Measurements from ENCODE around the gene GOLGA8B.
"Not testable (repeated sequence)": the region's sequence is repeated elsewhere in the genome, so short reads cannot be mapped to it uniquely, and the experiment has no call there.

The GOLGA8B gene

DNA sequence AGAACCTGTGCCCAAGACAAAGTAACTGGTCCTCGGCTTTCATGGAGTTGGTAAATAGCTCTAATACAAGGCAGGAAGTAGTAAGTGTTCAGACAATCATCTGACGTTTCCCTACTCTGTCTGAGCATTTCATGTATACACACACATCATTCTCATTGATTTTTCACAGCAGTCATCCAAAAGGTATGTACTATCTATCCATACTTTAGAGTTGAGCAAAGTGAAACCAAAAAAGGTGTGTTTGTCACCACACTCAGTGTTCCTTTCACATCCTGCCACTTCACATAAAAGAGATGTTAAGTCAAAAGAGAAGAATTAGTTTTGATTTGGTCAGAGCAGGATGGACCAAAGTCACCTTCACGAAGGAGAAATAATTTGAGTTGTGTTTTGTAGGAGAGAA is 33.3 kb downstream of the GOLGA8B start:
- not testable (repeated sequence) for H3K9me3 Mint-ChIP-seq, H3K4me1 Mint-ChIP-seq, H3K36me3 Mint-ChIP-seq, H3K4me3 Mint-ChIP-seq, H3K27me3 Mint-ChIP-seq, H3K27ac Mint-ChIP-seq

DNA sequence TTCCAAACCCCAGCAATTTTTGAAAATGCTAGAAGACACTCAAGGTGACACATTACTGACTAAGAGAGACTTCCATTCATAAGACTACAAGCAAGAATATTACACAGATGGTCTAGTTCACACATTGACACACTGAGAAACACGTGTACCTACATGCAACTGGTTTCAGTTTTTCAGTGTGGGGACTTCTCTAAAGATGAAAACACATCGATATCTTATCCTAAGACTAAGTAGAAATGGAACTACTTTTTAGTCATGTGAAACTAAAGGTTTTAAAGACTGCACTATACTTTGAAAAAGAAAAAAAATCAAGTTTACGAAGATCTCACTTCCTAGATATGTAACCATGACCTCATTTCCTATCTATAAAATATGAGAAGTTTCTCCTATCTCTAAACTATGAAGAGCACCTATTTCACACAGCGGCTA is 34.1 kb downstream of the GOLGA8B start:
- not testable (repeated sequence) for H3K27ac Mint-ChIP-seq, H3K4me3 Mint-ChIP-seq, H3K9me3 Mint-ChIP-seq, H3K36me3 Mint-ChIP-seq, H3K27me3 Mint-ChIP-seq, H3K4me1 Mint-ChIP-seq

DNA sequence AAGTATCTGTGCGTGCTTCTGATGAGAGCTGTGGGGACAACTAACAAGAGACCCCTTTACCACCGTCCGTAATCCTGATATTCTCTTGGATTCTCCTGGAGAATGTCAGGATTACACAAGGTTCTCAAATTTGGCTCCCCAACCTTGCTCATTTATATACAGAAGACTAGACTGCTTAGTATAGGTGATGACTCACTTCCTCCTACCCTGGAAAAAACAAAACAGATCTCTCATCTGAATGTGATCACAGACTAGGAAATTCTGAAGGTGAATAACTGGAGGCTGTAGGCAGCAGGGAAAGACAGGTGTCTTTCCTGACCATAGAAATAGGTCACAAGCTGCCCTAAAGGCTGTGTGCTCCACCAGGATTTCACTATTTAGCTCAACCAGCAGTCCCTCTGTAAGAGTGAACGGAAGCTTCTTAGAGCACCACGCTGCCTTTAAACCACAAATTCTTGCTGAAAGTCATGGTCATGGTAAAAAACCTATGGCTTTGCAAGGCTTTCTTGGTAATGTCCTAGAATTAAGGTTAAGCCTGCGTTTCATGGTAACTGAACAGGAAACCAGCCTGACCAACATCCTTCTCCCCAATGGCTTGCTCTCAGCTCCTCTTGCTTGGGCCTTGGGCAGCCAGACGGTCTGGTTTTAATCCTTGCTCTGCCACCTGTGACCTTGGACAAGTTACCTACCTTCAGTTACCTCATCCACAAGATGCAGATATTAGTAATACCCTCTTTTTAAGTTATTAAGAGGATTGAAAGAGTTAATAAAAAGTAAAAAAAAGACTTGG is 39.4 kb downstream of the GOLGA8B start:
- H3K4me3 Mint-ChIP-seq, H3K27ac Mint-ChIP-seq, H3K9me3 Mint-ChIP-seq, H3K27me3 Mint-ChIP-seq, H3K4me1 Mint-ChIP-seq, H3K36me3 Mint-ChIP-seq: not testable (repeated sequence)

DNA sequence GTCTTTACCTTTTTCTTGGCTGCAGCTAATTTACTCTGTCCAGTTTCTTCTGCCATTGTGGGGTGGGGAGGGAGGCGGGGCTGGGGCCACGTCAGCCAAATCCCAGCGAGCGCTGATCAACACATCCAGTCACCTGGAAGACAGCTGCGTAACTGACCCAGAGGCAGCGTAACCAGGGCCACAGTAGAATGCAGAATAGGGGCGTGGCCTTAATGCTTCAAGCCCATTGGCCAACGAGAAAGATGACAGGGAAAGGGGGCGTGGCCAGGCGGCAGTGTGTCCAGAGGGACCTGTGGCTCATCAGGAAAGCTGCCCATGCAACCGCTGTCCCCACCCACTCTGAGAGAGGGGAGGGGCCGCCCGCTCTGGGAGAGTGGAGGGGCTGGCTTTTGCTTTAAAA is 47.6 kb downstream of the GOLGA8B start:
- H3K36me3 Mint-ChIP-seq, H3K4me1 Mint-ChIP-seq, H3K27me3 Mint-ChIP-seq, H3K4me3 Mint-ChIP-seq, H3K27ac Mint-ChIP-seq, H3K9me3 Mint-ChIP-seq: not testable (repeated sequence)

All from activated naive CD4-positive, alpha-beta T cell treated with anti-CD3 and anti-CD28 coated beads, Interleukin-2, amount 50 U/mL, for 24 hours (primary cell).